H1 (cell line): Measurements from ENCODE around the gene SPARC. TPM values are rescaled to one million over a fixed set of nuclear protein-coding genes. Genes with fewer than 3 reads are reported as not detected.

Experiments used
- CTCF ChIA-PET: fragments of 300-600 bp; sonication (Branson Sonifier 250); formaldehyde crosslinking; loops from one replicate; lab custom pipeline; 2021; ENCODE audit not compliant: partially characterized antibody; lab: Charles Lee
- POLR2A ChIA-PET: fragments of 300-600 bp; sonication (Branson Sonifier 250); formaldehyde crosslinking; loops from one replicate; lab custom pipeline; 2021; ENCODE audit warnings: inconsistent platforms; ENCODE audit not compliant: partially characterized antibody; lab: Charles Lee
- DNase-seq, 2 experiments: peaks; one replicate each; pipeline versions ENCODE4 v3.0.0 to v3.0.0-alpha.2; 2010 to 2022; ENCODE audit warnings: low spot score in 2 of 2, low read depth in 1 of 2, mixed read lengths in 1 of 2
- FAIRE-seq: peaks from 2 replicates; lab custom pipeline; 2011; peaks lifted over from hg19 to GRCh38; lab: Jason Lieb, UNC
- H2AFZ ChIP-seq: 2 replicates; pipeline ENCODE4 v1.8.1; 2012; ENCODE audit warnings: low read length, inconsistent platforms
- H2AK5ac ChIP-seq: 2 replicates; pipeline ENCODE4 v1.6.1; 2013; ENCODE audit warnings: low read depth, low read length
- H2BK120ac ChIP-seq: replicated peaks from 2 replicates; pipeline ENCODE3; 2013; ENCODE audit warnings: low read depth, low read length, inconsistent platforms
- H2BK12ac ChIP-seq: 2 replicates; pipeline ENCODE4 v1.6.1; 2013; ENCODE audit warnings: low read depth, low read length
- H2BK15ac ChIP-seq: 2 replicates; pipeline ENCODE4 v1.6.1; 2013; ENCODE audit warnings: low read length
- H2BK20ac ChIP-seq: 2 replicates; pipeline ENCODE4 v1.6.1; 2013; ENCODE audit warnings: low read length
- H2BK5ac ChIP-seq: 2 replicates; pipeline ENCODE4 v1.6.1; 2013; ENCODE audit warnings: low read depth, low read length
- H3K14ac ChIP-seq: 2 replicates; pipeline ENCODE4 v1.6.1; 2013; ENCODE audit warnings: inconsistent platforms; ENCODE audit not compliant: insufficient read length
- H3K18ac ChIP-seq: 2 replicates; pipeline ENCODE4 v1.6.1; 2013; ENCODE audit warnings: low read length; ENCODE audit errors: extremely low read depth
- H3K23ac ChIP-seq: 2 replicates; pipeline ENCODE4 v1.6.1; 2013; ENCODE audit warnings: inconsistent platforms; ENCODE audit not compliant: insufficient read length
- H3K23me2 ChIP-seq: 2 replicates; pipeline ENCODE4 v1.6.1; 2013; ENCODE audit warnings: low read depth, low read length
- H3K27ac ChIP-seq: 2 replicates; pipeline ENCODE4 v1.6.1; 2011; ENCODE audit warnings: low read depth, low read length, inconsistent platforms
- H3K27me3 ChIP-seq, 4 experiments: replicated peaks in 1 of 4; 1 replicate in 1 of 4; 2 replicates in 3 of 4; pipeline versions ENCODE4 v1.6.1 to v1.8.1; 2011 to 2013; ENCODE audit warnings: low read length in 3 of 4, mild to moderate bottlenecking in 3 of 4, inconsistent platforms in 2 of 4, mixed read lengths in 2 of 4, moderate library complexity in 1 of 4; ENCODE audit not compliant: control insufficient read depth in 3 of 4, insufficient read depth in 3 of 4; ENCODE audit errors: extremely low read depth in 1 of 4
- H3K36me3 ChIP-seq, 4 experiments: 2 replicates each; pipeline versions ENCODE4 v1.6.1 to v1.8.1; 2011 to 2013; ENCODE audit warnings: mild to moderate bottlenecking in 4 of 4, low read length in 3 of 4, moderate library complexity in 2 of 4, control low read depth in 1 of 4, inconsistent platforms in 1 of 4; ENCODE audit not compliant: insufficient read depth in 4 of 4, control insufficient read depth in 2 of 4
- H3K4ac ChIP-seq: replicated peaks from 2 replicates; pipeline ENCODE3; 2013; ENCODE audit warnings: low read length, low read depth, mixed read lengths, inconsistent platforms; ENCODE audit not compliant: insufficient read length
- H3K4me1 ChIP-seq, 4 experiments: replicated peaks in 1 of 4; 1 replicate in 1 of 4; 2 replicates in 3 of 4; pipeline versions ENCODE4 v1.6.1 to v1.8.1; 2011 to 2013; ENCODE audit warnings: low read length in 3 of 4, inconsistent platforms in 2 of 4, mixed read lengths in 1 of 4; ENCODE audit not compliant: insufficient read depth in 4 of 4, control insufficient read depth in 3 of 4
- H3K4me2 ChIP-seq, 2 experiments: 2 replicates each; pipeline versions ENCODE4 v1.6.1 to v1.8.1; 2011 to 2013; ENCODE audit warnings: low read depth in 2 of 2, low read length in 2 of 2, control low read depth in 1 of 2, inconsistent platforms in 1 of 2, mild to moderate bottlenecking in 1 of 2; ENCODE audit not compliant: insufficient read depth in 1 of 2
- H3K4me3 ChIP-seq, 4 experiments: fragments of 200-600, 300-600 bp in 1 of 4; sonication (generic), shearing (Covaris generic), sonication (Bioruptor Twin) in 1 of 4; 2 replicates each; pipeline versions ENCODE4 v1.5.1 to v1.8.1; 2011 to 2016; ENCODE audit warnings: low read length in 4 of 4, low read depth in 3 of 4, control low read depth in 2 of 4, inconsistent platforms in 2 of 4, mild to moderate bottlenecking in 2 of 4, mixed read lengths in 1 of 4, moderate library complexity in 1 of 4; ENCODE audit not compliant: insufficient read depth in 2 of 4; ENCODE audit errors: extremely low read depth in 1 of 4
- H3K56ac ChIP-seq: replicated peaks from 2 replicates; pipeline ENCODE3; 2013; ENCODE audit warnings: low read depth, mild to moderate bottlenecking, mixed read lengths, low read length, inconsistent platforms; ENCODE audit not compliant: insufficient read length
- H3K79me1 ChIP-seq: 2 replicates; pipeline ENCODE4 v1.6.1; 2013; ENCODE audit warnings: low read depth, low read length, control low read depth
- H3K79me2 ChIP-seq, 2 experiments: 2 replicates each; pipeline versions ENCODE4 v1.6.1 to v1.8.1; 2012 to 2013; ENCODE audit warnings: low read length in 2 of 2, mild to moderate bottlenecking in 2 of 2, inconsistent platforms in 1 of 2; ENCODE audit not compliant: insufficient read depth in 2 of 2, control insufficient read depth in 1 of 2
- H3K9ac ChIP-seq, 4 experiments: replicated peaks in 1 of 4; 1 replicate in 1 of 4; 2 replicates in 3 of 4; pipeline versions ENCODE4 v1.6.1 to v1.8.1; 2011 to 2013; ENCODE audit warnings: low read depth in 3 of 4, low read length in 3 of 4, control low read depth in 2 of 4, mild to moderate bottlenecking in 2 of 4, moderate library complexity in 2 of 4, inconsistent platforms in 1 of 4; ENCODE audit errors: extremely low read depth in 1 of 4
- H3K9me3 ChIP-seq, 2 experiments: 2 replicates each; pipeline versions ENCODE4 v1.6.1 to v1.8.1; 2012 to 2013; ENCODE audit warnings: mild to moderate bottlenecking in 2 of 2, moderate library complexity in 2 of 2, control low read depth in 1 of 2, inconsistent platforms in 1 of 2, low read depth in 1 of 2, low read length in 1 of 2, mixed read lengths in 1 of 2; ENCODE audit not compliant: insufficient read depth in 2 of 2
- H4K20me1 ChIP-seq, 2 experiments: replicated peaks in 1 of 2; 2 replicates each; pipeline versions ENCODE3 to v1.8.1; 2011 to 2013; ENCODE audit warnings: inconsistent platforms in 2 of 2, low read length in 2 of 2, mild to moderate bottlenecking in 1 of 2; ENCODE audit not compliant: insufficient read depth in 2 of 2, control insufficient read depth in 1 of 2
- H4K5ac ChIP-seq: 2 replicates; pipeline ENCODE4 v1.6.1; 2013; ENCODE audit warnings: low read length, low read depth, mixed read lengths, inconsistent platforms; ENCODE audit not compliant: insufficient read length
- H4K8ac ChIP-seq: 2 replicates; pipeline ENCODE4 v1.8.0; 2013; ENCODE audit warnings: mild to moderate bottlenecking, moderate library complexity, low read length, inconsistent platforms; ENCODE audit not compliant: insufficient read depth; ENCODE audit errors: extremely low read depth
- H4K91ac ChIP-seq: replicated peaks from 2 replicates; pipeline ENCODE3; 2013; ENCODE audit warnings: low read length, mixed read lengths, inconsistent platforms; ENCODE audit not compliant: insufficient read length
- BACH1 ChIP-seq: IDR thresholded peaks from 2 replicates; pipeline ENCODE4 v1.6.1; 2012; ENCODE audit warnings: low read length, improper control_type of control experiment
- CBX5 ChIP-seq: fragments of 300-800, 300-1000 bp; sonication (generic); IDR thresholded peaks from 2 replicates; pipeline ENCODE4 v1.7.1; 2016; ENCODE audit warnings: antibody characterized with exemption, low read length, low read depth
- CREB1 ChIP-seq: IDR thresholded peaks from 2 replicates; pipeline ENCODE4 v1.6.1; 2012; ENCODE audit warnings: inconsistent platforms
- EGR1 ChIP-seq: IDR thresholded peaks from 2 replicates; pipeline ENCODE4 v1.6.1; 2011; ENCODE audit warnings: low read depth, low read length, borderline replicate concordance
- PHF8 ChIP-seq: fragments of 200-600 bp; sonication (generic); conservative IDR thresholded peaks from 2 replicates; pipeline ENCODE4 v1.7.1; 2012; ENCODE audit warnings: low read depth, mild to moderate bottlenecking, inconsistent platforms, low read length, moderate library complexity
- POLR2A ChIP-seq, 2 experiments: IDR thresholded peaks; 1 replicate in 1 of 2; 2 replicates in 1 of 2; pipeline ENCODE4 v1.6.1; 2011; ENCODE audit warnings: low read depth in 2 of 2, low read length in 2 of 2, mild to moderate bottlenecking in 2 of 2; ENCODE audit errors: control extremely low read depth in 1 of 2
- POLR2AphosphoS5 ChIP-seq: IDR thresholded peaks from 2 replicates; pipeline ENCODE4 v1.6.1; 2011; ENCODE audit warnings: low read depth, low read length
- RFX5 ChIP-seq: IDR thresholded peaks from 2 replicates; pipeline ENCODE4 v1.6.1; 2011; ENCODE audit warnings: low read depth, low read length, improper control_type of control experiment, borderline replicate concordance
- SP2 ChIP-seq: IDR thresholded peaks from 2 replicates; pipeline ENCODE4 v1.6.1; 2012; ENCODE audit warnings: mild to moderate bottlenecking, low read length, inconsistent platforms
- SP4 ChIP-seq: IDR thresholded peaks from 2 replicates; pipeline ENCODE4 v1.6.1; 2012; ENCODE audit warnings: low read length, inconsistent platforms
- WGBS, 2 experiments: shearing (Covaris generic) in 1 of 2; methylation state at CpG; one replicate each; pipeline versions ENCODE4 v1.1.6 to v1.1.7; 2013 to 2015; ENCODE audit warnings: low lambda C conversion rate in 2 of 2, mixed read lengths in 2 of 2, inconsistent platforms in 1 of 2, low coverage in 1 of 2, missing lambda C conversion rate in 1 of 2; ENCODE audit not compliant: insufficient replicate concordance in 2 of 2, insufficient coverage in 1 of 2, insufficient read length in 1 of 2; ENCODE audit errors: extremely low coverage in 1 of 2, missing lambda C conversion rate in 1 of 2; 5-methylcytosine and 5-hydroxymethylcytosine counted together
- polyA plus RNA-seq, 7 experiments: library from polyadenylated mRNA; depleted of rRNA in 3 of 7; stranded (reverse) in 5 of 7; unstranded in 2 of 7; fragments of >200 nt in 5 of 7; fragments of 200-250 nt in 2 of 7; gene quantifications; 1 replicate in 5 of 7; 2 replicates in 1 of 7; 4 replicates in 1 of 7; pipeline versions ENCODE4 v1.2.1 to v1.2.3, GENCODE V29; 2011 to 2013; ENCODE audit warnings: missing spikeins in 2 of 7, mixed read lengths in 2 of 7
- total RNA-seq: library from RNA; stranded (reverse); fragmentation: NEBNext Ultra II Directional; extraction: Animal tissue kit (Norgen Biotek cat#: 25700); gene quantifications from 2 replicates; pipeline ENCODE4 v1.2.1, GENCODE V29; 2021

Gene SPARC
- total and polyA plus RNA-seq, 2 of the 8 experiments (the other 6 are each of a cell fraction or from before 2014, with no cell fraction given): 375 to 438 TPM

- H3K4ac ChIP-seq: no peak overlapping the region
- ChIA-PET CTCF (interaction anchor here (0.7 to 43.0 kb wide), 14 partner anchors 9 to 66 kb away, joined by 3 to 991 read pairs (median 5); partner anchors contain the start of gene ATOX1), POLR2A (interaction anchor here (1.2 to 3.4 kb wide), 7 partner anchors 10 to 89 kb away, joined by 3 to 16 read pairs (median 9); partner anchors contain the start of gene G3BP1)
- H3K27me3 ChIP-seq: no peaks in the 10 kb centered on the region
- 82% methylated on average over 6 of the region's 6 CpGs; no CpG with 5 or more reads in 1 of the 2 experiments for WGBS, 2 experiments
- H4K20me1 ChIP-seq: no peaks in the 10 kb centered on the region
- H2AK5ac ChIP-seq: no peak overlapping the region
- no peak overlapping the region for H3K23ac ChIP-seq
- no peak overlapping the region for H3K56ac ChIP-seq
- peaks cover 3% of the 10 kb centered on the region for H3K79me1 ChIP-seq
- H3K23me2 ChIP-seq: peaks cover 12% of the 10 kb centered on the region; the same call in 1 of the 2 replicates
- H2BK120ac ChIP-seq: no peak overlapping the region
- H3K4me1 ChIP-seq: peaks cover 4 to 31% (median 20%) of the 10 kb centered on the region in 4 experiments
- peaks cover 0 to 6% (median 0%) of the 10 kb centered on the region in 4 experiments; a peak in 1 of 8 replicates for H3K36me3 ChIP-seq
- H4K91ac ChIP-seq: no peak overlapping the region
- no peak overlapping the region for H2BK20ac ChIP-seq
- FAIRE-seq: no peak
- H4K5ac ChIP-seq: no peak overlapping the region
- H3K4me2 ChIP-seq: no peak overlapping the region
- H3K14ac ChIP-seq: no peak overlapping the region
- H4K8ac ChIP-seq: no peak overlapping the region
- no peak for DNase-seq
- H2BK12ac ChIP-seq: no peak overlapping the region
- H3K18ac ChIP-seq: no peak overlapping the region
- no peak overlapping the region for H3K9ac ChIP-seq
- H3K4me3 ChIP-seq: no peak overlapping the region
- H3K9me3 ChIP-seq: no peaks in the 10 kb centered on the region
- H2AFZ ChIP-seq: no peak overlapping the region
- H3K79me2 ChIP-seq: peaks cover 3 to 30% of the 10 kb centered on the region in 2 experiments
- TF ChIP-seq RFX5 (no peak), SP2 (no peak), POLR2A (IDR thresholded peaks at IDR 0.05; ENCODE audit: control extremely low read depth in 1 of 2, low read depth in 2 of 2, low read length in 2 of 2) (no peak), POLR2AphosphoS5 (no peak), PHF8 (no peak), CREB1 (no peak), SP4 (no peak), BACH1 (no peak), EGR1 (no peak), CBX5 (no peak)
- H2BK15ac ChIP-seq: no peak overlapping the region
- H3K27ac ChIP-seq: no peak overlapping the region
- no peak overlapping the region for H2BK5ac ChIP-seq
Observed at GRCh38 chr5:151682240-151682639, 4.5 kb downstream of the SPARC start.
